ENCODE results near the gene HEPHL1.
A peak's percentile ranks its signal among the peaks of the same experiment; 100 is the strongest.

Gene HEPHL1

DNA sequence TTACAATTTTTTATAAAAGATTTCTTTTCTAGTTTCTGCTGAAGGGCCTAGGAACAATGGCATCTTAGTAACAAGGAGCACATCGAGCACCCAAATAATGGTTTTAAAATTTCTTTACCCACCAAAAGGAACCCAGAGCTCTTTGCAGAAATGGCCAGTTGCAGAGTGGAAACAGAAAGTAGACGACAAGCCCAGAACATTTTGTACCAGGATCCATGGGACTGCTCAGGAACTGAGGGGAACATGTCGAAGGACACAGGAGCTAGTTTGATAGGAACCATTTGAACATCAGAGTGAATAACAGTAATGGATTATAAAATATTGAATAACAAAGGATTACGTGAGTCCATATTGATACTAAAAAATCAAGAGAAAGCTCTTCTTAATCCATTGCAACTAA lies 124.8 kb downstream of the HEPHL1 start:
- no peak for DNase-seq (ENCODE audit: low read depth)
- no peak overlapping the region for H3K4me3 ChIP-seq (ENCODE audit: low read length)
- TF ChIP-seq, protein P1, sequence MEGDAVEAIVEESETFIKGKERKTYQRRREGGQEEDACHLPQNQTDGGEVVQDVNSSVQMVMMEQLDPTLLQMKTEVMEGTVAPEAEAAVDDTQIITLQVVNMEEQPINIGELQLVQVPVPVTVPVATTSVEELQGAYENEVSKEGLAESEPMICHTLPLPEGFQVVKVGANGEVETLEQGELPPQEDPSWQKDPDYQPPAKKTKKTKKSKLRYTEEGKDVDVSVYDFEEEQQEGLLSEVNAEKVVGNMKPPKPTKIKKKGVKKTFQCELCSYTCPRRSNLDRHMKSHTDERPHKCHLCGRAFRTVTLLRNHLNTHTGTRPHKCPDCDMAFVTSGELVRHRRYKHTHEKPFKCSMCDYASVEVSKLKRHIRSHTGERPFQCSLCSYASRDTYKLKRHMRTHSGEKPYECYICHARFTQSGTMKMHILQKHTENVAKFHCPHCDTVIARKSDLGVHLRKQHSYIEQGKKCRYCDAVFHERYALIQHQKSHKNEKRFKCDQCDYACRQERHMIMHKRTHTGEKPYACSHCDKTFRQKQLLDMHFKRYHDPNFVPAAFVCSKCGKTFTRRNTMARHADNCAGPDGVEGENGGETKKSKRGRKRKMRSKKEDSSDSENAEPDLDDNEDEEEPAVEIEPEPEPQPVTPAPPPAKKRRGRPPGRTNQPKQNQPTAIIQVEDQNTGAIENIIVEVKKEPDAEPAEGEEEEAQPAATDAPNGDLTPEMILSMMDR (IDR thresholded peaks at IDR 0.05; ENCODE audit: insufficient read depth, low read depth, low read length, missing control alignments): no peak

DNA sequence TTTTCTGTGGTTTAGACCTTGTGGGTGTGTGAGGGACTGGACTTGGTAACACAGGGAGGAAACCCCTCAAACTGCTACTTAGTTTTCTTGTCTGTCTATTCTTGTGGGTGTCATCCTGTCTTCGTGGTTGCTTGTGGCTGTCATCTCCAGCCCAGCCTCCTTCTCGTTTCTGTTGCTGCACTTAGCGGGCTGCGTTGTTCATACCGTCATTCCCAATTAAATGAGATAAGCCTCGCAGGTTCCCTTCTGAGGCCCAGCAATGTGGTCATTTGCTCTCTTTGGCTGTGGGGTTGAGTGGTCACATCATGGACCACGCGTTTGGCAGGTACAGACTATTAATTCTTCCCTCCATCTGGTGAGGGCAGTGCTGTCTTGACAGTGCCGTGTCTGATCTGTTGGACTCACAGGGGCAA lies 126.3 kb downstream of the HEPHL1 start:
- DNase-seq (ENCODE audit: low read depth): no peak
- H3K4me3 ChIP-seq (ENCODE audit: low read length): no peak overlapping the region
- TF ChIP-seq, protein P1 (IDR thresholded peaks at IDR 0.05; ENCODE audit: insufficient read depth, low read depth, low read length, missing control alignments): no peak

DNA sequence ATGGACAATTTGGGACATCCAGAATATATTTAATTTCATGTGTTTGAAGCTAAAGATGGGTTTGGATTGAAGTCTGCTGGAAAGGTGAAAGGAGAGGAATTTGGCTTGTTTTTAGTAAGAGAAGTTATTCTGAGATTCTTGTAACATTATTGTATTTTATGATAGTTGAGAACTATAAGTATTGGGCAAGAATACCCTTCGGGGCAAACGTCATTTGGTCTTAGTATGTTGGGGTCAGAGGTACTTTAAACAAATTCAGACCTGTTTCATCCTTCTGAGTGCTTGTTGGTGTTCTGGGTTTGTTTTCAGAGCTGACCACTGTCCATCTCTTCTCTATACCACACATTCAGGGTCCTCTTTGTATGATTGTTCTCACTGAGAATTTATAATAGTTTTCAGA lies 127.0 kb downstream of the HEPHL1 start:
- no peak overlapping the region for H3K4me3 ChIP-seq (ENCODE audit: low read length)
- TF ChIP-seq, protein P1 (IDR thresholded peaks at IDR 0.05; ENCODE audit: insufficient read depth, low read depth, low read length, missing control alignments): no peak
- no peak for DNase-seq (ENCODE audit: low read depth)

DNA sequence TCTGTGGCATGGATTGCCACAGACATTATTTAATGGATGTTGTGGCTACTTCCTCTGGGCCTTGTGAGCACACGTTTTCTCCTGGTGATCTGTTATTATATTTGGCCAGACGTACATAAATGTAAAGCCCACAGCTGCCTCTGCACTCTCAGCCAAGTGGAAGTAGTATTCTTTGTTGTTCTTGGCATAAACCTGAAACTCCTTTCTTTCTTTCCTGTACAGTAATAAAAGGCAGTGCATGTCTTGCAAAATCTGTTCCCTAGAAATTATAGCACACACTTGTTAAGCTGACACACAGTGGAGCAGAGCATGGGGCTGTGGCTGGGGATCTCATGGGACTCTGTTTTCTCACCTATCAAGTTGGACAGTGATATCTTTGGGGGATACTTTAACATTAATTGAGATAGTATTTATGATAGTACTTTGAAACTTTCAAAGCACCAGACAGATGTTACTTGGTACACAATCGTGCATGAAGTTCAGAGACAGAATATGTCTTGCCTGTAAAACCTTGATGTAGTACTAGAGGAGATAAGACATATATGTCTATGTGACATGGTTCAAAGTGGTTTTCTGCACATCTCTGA lies 128.4 kb downstream of the HEPHL1 start:
- peak; percentile 74 for DNase-seq (ENCODE audit: low read depth)
- TF ChIP-seq, protein P1 (IDR thresholded peaks at IDR 0.05; ENCODE audit: insufficient read depth, low read depth, low read length, missing control alignments): no peak
- H3K4me3 ChIP-seq (ENCODE audit: low read length): no peak overlapping the region

DNA sequence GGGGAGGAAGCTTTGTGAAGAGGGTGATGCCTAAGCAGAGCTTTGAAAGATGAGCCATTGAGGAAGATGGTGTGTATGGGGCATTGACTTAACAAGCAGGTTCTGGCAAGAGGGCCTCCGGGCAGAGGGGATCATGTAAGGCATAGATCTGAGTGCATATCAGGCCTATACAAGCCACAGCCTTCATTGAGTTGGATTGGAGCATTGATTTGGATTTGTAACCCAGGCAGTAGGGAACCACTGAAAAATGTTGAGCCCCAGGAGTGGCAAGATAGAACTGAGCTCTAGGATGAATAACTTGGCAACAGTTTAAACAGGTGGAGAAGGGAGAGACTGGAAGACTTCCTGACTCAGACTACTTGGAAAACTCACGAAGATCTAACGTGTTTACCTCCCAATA lies 128.9 kb downstream of the HEPHL1 start:
- TF ChIP-seq, protein P1 (IDR thresholded peaks at IDR 0.05; ENCODE audit: insufficient read depth, low read depth, low read length, missing control alignments): no peak
- DNase-seq (ENCODE audit: low read depth): peak; percentile 93
- H3K4me3 ChIP-seq (ENCODE audit: low read length): no peak overlapping the region

DNA sequence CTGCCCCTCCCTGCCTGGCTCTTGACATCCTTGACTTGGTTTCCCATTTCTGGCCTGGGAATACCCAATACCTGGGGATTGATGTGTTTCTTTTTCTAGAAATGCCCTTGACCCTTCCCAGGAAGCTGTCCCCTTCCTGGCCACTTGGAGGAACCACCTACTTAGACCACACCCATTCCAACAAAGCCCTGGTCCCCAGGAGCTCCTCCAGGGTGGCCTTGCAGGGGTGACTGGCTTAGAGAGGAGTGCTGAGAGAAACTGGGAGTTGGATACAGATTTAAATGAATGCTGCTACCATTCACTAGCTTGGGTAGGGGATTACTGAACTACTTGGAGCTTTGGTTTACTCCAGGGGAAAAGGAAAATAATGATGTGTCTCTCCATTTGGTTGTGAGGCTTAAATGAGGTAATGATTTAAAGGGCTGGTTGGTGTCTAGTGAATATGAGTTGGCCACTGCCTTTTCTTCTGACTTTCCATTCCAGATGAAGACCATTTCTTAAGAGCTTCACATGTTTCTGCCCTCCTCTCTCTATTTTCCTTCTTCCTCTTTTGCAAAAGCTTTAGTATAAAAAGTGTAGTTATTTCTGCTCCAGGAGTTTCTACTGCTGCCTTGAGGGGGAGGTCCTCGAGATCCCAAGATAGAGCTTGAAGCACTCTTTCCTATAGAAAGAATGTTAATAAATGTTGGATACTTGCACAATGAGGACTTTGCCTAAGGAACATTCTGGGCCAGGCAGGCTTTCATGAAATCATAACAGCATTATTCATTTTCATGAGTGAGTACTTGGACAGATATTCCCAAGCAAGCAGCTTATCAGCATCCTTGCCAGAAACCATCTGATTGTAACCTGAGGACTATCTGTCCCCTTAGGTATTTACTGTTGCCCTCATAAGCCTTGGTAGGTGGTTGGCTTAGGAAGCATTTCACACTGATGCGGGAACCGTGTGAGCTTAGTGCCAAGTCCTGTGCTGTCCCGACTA lies 129.8 kb downstream of the HEPHL1 start:
- H3K4me3 ChIP-seq (ENCODE audit: low read length): no peak overlapping the region
- DNase-seq (ENCODE audit: low read depth): peak; percentile 60
- TF ChIP-seq, protein P1 (IDR thresholded peaks at IDR 0.05; ENCODE audit: insufficient read depth, low read depth, low read length, missing control alignments): no peak

Data from epithelial cell of esophagus (primary cell).